Glomerular visceral epithelial cell (primary cell): ENCODE measurements around the gene AFF1.
"Not testable (repeated sequence)": the region's sequence is repeated elsewhere in the genome, so short reads cannot be mapped to it uniquely, and the experiment has no call there.

Experiments used
- DNase-seq: peaks from one replicate; pipeline ENCODE4 v3.0.0-alpha.2; 2016; ENCODE audit errors: extremely low spot score

AFF1 gene

DNA sequence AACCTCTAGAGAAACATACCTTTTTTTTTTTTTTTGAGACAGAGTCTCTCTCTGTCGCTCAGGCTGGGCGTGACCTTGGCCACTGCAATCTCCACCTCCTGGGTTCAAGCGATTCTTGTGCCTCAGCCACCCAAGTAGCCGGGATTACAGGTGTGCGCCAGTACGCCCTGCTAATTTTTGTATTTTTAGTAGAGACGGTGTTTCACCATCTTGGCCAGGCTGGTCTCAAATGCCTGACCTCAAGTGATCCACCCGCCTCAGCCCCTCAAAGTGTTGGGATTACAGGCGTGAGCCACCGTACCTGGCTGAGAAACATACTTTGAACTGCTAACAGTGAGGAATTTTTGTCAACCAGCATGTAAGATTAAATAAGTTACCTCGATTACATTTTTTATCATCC lies 150.9 kb downstream of the AFF1 start:
- not testable (repeated sequence) for DNase-seq

DNA sequence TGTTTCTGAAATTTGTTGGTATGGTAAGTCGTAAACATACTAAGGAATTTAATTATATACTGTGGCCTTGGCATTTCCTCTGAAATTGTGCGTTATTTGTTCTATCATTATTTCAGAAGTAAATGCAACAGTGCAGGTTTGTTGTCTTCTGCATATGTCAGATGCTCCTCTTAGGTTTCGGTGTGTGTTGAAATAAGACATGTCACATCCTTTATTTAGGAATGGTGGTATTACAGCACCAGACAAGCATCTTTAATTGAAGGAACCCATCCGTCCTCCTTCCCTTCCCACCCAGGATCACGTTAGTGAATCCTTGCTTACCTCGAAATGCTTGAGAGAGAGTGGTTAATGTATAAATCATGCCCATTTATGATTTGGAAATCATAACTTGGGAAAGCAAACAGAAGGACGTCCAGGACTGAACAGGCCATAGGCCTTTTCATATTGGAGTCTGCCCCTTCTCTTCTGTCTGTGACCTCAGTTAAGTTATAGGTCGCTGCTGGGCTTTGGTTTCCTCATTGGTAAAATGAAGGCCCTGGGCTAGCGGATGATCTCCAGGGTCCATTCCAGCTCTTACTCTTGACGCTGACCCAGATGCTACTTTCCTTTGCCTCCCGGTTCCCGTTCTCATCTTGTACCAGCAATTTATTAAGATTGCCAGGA lies 151.5 kb downstream of the AFF1 start:
- no peak for DNase-seq

DNA sequence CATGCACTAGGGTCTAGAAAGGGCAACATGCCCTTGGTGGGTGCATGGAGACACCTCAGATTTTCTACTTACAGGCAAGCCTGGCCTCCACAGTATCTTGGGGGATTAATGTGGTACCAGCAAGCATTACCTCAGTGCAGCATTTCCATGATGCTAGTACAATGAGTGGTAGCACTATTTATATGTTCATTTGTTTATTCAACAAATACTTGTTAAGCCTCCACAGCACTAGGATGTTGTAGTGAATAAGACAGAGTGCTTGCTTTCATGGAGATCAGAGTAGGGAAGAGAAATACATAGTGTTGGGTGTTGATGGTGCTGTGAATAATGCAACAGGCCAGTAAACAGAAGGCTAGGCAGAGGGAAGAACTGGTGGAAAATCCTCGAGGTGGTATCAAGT lies 152.2 kb downstream of the AFF1 start:
- no peak for DNase-seq

DNA sequence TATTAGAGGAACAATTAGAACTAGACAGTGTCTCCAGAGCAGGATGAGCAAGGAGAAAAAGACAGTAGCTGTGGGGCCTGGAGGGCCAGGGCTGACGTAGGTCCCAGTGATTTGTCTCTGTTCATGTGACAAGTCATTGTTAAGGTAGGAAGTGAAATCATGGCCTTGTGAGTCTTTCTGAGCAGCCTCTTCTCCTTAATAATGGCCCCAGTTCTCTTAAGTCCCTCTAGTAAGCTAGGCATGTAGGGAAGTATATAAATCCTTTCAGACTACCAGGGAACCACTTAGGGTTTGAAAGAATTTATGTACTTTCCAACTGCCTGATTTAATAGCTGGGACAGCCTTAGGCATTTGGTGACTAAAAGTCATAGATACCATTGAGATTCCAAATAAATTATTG lies 152.6 kb downstream of the AFF1 start:
- no peak for DNase-seq

DNA sequence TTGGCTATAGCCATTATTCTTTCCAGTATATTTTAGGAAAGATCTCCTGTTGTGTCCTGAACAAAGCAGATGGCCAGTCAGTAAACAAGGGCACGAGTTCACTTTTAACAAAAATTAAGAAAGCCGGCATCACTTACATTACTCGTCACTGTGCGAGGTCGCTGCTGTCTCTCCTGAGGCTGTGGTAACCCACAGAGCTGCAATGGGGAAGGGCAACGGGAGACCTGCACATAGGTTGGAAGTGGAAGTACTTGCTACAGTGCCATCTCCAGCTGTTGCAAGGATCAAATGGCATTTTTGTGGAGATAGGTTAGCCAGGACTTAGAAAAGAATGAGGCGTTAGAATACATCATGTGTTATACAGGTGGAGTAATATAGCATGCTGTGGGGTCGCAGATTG lies 153.4 kb downstream of the AFF1 start:
- no peak for DNase-seq

DNA sequence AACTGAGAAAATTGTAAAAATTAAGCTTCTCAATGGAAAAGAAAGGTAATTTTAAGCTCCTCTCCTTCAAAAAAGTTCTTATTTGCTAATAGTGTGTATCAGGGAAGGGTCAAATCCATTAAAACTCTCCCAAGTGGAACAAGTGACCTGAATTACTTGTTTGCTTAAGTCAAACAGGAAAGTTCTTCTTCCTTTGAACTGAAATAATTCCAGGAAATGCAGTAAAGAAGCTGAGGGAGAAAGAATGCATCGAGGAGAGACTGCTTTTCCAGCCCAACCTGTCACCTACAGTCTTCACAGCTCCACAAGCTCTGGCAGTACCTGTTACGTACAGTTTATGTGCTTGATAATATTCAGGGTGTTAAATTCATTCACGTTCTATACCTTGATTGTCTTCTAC lies 154.6 kb downstream of the AFF1 start:
- no peak for DNase-seq

DNA sequence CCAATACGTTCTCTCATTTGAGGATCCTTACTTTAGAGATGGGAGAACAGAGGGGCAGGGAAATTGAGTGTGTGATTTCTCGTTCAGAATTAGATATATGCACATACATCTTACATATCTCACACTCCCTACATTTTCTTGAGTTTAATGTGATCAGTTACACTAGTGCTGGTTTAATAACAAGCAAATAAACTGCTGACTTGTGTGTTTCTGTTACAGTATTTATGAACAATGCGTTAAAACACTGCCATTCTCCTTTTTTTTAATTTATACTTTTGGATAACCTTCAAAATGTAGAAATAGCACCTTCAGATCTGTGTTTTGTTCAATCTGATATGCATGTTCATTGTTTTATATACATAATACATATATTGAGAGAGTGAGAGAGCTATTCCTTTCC lies 155.5 kb downstream of the AFF1 start:
- DNase-seq, result no peak

DNA sequence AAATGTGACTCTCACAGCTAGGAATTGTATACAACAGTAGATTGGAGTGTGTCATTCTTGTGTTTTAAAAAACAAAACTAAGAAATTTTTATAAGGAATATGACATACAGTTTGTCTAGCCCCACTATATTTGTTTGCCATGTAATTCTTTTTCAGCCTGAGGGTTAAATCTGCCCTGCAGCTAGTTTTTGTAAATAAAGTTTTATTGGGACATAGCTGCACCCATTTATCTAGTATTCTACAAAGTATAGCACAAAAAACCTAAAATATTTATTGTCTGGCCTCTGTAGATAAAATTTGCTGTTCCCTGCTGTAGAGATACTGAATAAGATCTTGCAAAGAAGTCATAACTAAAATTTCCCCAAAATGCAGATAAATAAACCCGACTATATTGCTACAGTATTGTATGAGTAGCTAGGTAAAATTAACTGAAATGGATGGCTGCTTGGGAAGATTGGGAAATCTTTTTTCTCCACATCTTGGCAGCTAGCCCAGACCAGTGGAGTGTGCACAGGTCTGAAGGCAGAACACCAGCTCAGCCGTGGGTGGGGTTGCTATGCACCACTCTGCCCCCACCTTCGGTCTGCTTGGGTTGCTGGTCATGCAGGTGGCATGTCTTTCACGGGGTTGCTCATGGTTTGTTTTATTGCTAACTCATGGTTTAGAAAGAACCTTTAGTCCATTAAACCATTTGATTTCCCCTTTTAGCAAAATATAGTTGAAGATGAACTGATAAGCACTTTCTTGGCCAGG lies 157.8 kb downstream of the AFF1 start:
- peak; percentile 99 for DNase-seq

DNA sequence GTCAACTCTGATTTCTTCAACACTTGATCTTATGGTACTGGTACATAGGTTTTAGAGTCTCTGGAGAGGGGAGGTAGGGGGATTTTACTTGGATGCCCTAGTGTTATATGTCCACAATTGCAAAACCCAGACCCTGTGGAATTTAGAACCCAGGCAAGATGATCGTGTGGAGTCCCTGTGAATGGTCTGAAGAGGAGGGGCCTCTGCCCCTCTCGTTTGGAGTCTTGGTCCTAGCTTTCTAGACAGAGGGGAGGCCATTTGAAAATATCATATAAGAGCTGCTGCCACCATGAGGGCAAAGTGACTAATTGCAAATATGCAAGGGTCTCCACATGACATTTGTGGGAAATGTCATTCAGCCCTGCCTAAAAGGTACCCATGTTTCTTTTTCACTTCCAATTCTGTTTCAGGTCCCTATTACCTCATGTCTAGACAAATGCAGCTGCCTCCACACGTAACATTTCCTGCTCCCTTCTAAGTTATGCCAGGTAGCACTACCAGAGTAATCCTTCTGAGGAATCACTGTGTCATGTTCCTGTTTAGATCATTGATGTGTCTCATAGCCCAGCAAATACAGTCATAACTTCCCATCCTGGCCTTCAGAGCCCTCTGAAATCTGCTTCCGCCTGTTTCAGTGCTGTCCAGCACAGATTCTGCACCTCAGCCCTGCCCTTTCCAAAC lies 158.8 kb downstream of the AFF1 start:
- DNase-seq, result peak; percentile 61

DNA sequence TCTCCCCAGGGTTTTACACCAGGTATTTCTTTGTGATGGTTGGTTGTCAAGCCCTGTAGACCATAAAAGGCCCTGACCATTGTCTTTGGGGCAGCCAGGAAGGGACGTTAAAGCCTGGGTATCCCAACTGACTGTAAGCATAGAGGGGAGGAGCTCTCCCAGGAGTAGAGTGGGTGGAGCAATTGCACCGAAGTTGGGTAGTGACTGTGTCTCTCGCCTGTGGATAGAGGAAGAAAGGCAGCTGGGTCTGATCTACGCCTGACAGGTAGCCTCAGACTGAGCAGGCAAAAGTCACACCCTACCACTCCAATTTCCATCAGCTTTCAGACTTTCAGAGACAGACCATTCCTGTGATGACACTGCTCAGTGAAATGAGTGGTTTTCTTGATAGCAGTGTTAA lies 162.3 kb downstream of the AFF1 start:
- DNase-seq, result no peak

DNA sequence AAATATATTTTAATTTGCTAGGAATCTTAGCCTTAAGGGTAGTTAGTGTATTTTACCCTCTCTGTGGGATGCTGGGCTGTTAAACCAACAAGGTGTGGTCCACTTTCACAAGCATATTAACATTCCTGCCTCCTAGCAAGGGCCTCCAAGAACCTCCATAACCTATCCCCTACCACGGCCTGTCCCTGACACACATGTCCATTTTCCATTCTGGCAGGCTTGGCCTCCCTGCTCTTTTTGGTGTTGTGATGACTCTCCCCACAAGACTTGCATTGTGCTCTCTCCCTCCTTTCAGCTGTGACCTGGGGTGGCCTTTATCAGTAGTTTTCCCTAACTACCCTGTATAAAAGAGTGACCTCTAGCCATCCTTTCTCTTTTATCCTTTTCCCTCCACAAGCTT lies 165.4 kb downstream of the AFF1 start:
- no peak for DNase-seq

DNA sequence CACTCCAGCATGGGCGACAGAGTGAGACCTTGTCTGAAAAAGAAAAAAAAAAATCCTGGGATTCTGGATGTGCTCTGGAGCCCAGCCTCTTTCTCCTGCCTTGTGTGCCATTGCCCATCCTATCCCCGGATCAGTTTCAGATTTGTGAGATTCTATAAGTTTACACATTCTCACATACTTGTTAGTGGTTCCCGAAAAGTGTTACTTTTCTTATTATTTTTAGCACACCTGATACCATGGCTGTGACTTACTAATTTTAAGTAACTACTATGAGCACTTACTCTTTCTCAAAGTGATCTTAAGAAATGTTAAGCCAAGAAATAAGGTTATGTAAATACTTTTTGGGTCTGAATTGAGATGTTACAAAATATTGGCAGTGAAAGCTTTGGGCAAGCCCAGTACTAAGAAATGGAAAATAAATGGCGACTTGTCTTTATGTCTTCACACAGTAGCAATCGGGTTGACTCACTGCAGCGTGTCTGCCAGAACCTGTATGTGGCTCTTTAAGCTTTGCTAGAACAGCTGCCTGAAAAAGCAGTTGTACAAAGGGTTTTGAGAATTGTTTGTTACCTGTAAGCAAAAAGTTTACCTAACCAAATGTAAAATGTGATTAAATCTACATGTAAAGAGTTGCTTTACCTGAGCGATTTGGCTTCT lies 166.9 kb downstream of the AFF1 start:
- DNase-seq, result no peak

DNA sequence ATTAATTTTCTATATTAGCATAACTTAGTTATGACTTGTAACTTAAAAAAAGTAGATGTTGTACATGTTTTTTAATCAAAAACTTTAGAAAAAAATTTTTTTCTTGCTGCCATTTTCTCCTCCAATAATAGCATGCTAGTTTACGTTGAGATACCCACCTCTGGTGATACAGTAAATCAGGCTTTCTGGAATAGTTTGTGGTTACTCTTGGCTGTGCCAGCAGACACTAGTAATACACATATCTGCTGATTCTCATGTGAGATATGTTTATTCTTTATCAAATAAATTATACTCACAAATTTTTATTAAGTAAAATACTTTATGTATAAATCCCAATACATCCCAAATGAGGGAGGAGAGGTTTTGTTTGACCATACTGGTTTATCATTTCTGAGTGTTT lies 168.3 kb downstream of the AFF1 start:
- no peak for DNase-seq

DNA sequence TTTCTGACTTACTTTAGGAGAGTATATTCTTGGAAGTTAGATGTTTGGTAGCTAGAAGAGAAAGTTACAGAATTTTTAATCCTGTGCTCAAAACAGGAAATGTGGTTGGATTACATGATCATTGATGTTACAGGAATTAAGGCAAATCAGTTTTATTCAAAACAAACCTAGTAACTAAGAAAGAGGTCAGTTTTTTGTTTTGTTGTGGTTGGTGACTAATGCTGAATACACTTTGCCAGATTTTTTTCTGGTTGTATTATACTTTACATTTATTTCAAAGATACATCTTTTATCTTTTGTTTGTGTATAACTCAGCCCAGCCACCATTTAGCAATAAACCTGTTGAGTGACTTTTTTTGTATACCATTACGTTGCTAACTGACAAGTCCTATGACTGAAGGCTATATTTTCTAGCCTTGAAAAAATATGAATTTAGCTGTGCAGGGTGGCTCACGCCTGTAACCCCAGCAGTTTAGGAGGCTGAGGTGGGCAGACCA lies 168.9 kb downstream of the AFF1 start:
- peak; percentile 66 for DNase-seq

DNA sequence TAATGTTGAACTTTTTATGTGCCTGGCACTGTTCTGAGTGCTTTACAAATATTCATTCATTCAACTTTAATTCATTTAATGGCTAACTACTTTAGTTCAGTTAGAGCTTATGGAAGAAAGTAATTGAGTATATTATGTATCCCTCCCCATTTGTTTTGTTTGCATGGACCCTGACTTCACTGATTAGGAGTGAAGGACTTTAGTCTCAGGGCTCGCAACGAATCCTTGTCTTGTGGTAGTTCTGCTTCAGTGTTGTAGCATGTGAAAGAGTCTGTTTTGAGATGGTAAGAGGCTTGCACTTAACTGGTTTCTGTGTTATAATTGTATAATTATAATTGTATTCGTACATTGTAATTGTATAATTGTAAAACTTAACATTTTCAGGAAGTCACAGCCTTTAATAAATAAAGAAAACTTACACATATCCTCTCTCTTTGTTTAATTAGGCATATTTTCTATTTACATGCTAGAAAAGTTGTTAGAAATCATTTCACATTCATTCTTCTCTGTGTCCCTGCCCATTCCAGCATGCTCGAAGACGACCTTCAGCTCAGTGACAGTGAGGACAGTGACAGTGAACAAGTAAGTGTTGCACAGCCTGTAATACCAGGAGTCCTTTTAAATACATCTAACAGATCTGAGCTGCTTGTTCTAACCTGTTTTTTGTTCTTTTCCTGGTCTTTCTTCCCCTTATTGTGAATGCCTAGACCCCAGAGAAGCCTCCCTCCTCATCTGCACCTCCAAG lies 170.5 kb downstream of the AFF1 start:
- no peak for DNase-seq

DNA sequence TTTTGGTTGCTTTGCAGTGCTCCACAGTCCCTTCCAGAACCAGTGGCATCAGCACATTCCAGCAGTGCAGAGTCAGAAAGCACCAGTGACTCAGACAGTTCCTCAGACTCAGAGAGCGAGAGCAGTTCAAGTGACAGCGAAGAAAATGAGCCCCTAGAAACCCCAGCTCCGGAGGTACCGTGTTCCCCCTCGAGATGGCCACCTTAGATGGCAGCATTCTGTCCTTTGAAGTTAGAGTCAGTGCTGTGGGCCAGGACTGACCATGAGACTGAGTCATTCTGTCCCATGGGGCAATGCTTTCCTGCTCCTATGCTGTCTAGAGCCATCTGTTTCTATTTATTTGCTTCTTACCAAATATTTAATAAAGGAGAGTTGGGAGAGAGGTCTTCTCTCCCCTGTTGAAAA lies 173.3 kb downstream of the AFF1 start:
- peak; percentile 90 for DNase-seq

DNA sequence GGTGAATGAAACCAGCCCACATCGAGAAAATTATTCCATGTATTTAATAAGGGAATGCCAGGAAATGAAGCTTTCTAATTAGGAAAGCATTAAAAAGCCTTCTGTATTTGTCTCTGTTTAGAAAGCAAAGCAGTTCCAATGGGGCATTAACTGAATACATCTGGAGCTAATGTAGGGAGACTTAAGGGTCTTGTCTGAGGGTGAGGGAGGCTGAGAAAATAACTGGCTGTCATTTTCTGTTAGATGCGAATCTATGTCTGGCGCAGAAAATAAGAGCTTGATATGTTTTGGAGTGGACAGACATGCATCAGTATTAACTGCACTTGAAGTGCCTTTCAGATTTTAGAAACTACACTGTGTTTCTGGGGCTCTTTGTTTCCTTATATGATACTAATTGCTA lies 174.3 kb downstream of the AFF1 start:
- DNase-seq, result no peak

DNA sequence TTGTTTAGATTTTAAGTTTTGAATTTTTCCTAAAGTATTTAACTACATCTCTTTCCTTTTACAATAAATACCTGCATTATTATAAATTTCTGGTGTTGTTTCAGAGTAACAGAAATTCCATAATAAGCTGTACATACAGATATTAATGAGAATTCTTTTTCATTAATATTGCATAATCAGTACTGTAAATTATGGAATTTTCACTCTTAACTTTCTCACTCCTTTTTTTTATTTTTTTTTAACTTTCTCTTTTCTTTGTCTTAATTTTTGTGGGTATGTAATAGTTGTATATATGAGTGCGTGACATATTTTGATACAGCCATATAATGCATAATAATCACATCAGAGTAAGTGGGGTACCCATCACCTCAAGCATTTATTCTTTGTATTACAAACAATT lies 175.1 kb downstream of the AFF1 start:
- DNase-seq, result no peak

DNA sequence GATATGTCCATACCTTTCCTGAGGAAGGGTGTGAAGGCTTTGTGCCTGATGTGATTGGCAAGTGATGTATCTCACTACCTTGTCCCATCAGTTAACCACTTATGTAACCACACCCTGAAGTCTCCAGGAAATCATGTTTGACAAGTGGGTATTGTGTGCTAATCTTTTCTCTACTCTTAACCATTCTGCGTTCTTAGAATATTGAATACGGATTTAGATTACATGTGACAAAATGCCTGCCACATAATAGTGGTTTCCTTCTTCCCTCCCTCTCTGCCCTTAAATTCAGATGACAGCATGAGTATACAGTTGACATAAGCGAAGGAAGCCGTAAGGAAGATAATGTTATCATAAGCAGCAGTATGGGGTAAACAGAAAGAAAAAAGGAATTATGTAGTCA lies 177.3 kb downstream of the AFF1 start:
- no peak for DNase-seq

DNA sequence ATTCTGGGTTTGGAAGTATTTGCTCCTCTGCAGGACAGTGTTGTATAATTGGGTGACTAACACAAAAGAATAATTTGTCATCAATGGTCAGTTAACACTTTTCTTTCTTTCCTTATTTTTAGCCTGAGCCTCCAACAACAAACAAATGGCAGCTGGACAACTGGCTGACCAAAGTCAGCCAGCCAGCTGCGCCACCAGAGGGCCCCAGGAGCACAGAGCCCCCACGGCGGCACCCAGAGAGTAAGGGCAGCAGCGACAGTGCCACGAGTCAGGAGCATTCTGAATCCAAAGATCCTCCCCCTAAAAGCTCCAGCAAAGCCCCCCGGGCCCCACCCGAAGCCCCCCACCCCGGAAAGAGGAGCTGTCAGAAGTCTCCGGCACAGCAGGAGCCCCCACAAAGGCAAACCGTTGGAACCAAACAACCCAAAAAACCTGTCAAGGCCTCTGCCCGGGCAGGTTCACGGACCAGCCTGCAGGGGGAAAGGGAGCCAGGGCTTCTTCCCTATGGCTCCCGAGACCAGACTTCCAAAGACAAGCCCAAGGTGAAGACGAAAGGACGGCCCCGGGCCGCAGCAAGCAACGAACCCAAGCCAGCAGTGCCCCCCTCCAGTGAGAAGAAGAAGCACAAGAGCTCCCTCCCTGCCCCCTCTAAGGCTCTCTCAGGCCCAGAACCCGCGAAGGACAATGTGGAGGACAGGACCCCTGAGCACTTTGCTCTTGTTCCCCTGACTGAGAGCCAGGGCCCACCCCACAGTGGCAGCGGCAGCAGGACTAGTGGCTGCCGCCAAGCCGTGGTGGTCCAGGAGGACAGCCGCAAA lies 179.6 kb downstream of the AFF1 start:
- no peak for DNase-seq

DNA sequence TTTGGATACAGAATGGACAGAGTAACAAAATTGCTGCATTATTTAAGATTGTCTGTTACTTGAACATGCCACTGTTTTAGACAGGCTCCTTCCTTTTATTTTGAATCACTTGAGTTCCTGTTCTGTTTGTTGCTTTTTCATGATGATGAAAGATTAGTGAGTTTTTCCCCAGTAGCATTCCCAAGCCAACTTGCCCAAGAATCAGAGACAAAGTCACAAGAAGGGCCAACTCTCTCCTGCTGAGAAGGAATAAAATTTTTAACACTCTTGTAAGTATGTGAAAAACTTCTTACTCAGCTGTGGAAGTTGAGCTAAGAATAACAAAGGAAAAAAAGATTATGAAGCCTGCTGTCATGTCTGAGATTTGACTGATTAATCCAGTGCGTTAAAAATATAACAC lies 181.4 kb downstream of the AFF1 start:
- DNase-seq, result no peak
